Measurements from ENCODE around the gene FTCD. TPM values are rescaled to one million over a fixed set of nuclear protein-coding genes. Genes with fewer than 3 reads are reported as not detected.
"Not testable (repeated sequence)": the region's sequence is repeated elsewhere in the genome, so short reads cannot be mapped to it uniquely, and the experiment has no call there.

The FTCD gene
- total RNA-seq, 1 donor from 2014 or later, result not detected

DNA sequence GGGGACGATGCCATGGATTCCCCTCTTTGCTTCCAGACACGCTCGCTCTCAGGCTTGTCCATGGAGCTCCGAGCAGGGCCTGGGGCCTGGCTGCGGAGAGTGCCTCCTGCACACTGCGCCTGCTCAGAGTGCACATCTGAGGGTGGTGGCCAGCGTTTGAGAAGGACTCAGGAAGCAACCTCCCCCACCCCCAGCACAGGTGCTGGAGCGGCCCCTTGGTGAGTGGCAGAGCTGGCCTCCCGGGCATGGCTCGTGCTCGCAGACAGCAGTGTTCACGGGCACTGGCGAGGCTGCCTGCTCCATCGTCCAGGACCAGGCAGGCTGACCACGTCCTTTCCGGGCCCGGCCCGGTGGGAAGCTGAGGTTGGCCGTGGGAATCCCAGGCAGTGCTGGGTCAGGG lies 26.1 kb upstream of the FTCD start:
- DNase-seq (ENCODE audit: low read depth), result no peak
- TF ChIP-seq, protein P1, sequence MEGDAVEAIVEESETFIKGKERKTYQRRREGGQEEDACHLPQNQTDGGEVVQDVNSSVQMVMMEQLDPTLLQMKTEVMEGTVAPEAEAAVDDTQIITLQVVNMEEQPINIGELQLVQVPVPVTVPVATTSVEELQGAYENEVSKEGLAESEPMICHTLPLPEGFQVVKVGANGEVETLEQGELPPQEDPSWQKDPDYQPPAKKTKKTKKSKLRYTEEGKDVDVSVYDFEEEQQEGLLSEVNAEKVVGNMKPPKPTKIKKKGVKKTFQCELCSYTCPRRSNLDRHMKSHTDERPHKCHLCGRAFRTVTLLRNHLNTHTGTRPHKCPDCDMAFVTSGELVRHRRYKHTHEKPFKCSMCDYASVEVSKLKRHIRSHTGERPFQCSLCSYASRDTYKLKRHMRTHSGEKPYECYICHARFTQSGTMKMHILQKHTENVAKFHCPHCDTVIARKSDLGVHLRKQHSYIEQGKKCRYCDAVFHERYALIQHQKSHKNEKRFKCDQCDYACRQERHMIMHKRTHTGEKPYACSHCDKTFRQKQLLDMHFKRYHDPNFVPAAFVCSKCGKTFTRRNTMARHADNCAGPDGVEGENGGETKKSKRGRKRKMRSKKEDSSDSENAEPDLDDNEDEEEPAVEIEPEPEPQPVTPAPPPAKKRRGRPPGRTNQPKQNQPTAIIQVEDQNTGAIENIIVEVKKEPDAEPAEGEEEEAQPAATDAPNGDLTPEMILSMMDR (conservative IDR thresholded peaks at IDR 0.05; ENCODE audit: low read depth, low read length), result no peak

DNA sequence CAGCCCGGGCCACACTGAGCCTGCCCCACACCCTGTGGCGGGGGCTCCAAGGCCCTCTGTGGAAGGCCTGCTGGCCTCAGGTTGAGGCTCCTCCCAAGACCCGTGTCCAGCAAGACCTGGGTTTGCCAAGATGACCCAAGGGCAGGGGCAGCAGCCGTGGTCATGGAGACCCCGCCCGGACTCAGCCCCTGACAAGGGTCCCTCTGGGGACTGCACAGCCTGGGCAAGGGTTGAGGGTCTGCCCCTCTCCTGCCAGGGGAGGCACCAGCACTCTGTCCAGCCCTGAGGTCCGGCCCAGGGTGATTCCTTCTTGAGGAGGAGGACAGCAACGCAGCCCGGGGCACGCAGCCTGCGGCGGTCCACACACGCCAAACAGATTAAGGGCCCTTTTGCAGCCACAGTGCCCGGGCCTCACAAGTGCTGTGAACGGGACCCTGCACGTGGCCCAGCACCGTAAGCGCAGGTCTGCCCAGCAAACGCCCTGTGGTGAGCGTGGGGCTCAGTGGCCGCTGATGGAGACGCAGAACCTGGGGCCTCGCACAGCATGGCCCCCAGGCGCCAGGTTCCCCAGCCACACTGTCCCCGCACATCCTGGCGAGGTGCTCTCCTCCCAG lies 25.5 kb upstream of the FTCD start:
- DNase-seq (ENCODE audit: low read depth), result no peak
- no peak overlapping the region for H3K4me3 ChIP-seq (ENCODE audit: low read depth, low read length)
- TF ChIP-seq, protein P1 (conservative IDR thresholded peaks at IDR 0.05; ENCODE audit: low read depth, low read length), result no peak

More for the DNA sequence above, 26.1 kb upstream of the FTCD start:
- no peak overlapping the region for H3K4me3 ChIP-seq (ENCODE audit: low read depth, low read length)

GRCh38 chr21:46180079-46180722 lies 24.8 kb upstream of the FTCD start:
- TF ChIP-seq, protein P1 (conservative IDR thresholded peaks at IDR 0.05; ENCODE audit: low read depth, low read length), result no peak
- no peak for DNase-seq (ENCODE audit: low read depth)
- H3K4me3 ChIP-seq (ENCODE audit: low read depth, low read length), result no peak overlapping the region

DNA sequence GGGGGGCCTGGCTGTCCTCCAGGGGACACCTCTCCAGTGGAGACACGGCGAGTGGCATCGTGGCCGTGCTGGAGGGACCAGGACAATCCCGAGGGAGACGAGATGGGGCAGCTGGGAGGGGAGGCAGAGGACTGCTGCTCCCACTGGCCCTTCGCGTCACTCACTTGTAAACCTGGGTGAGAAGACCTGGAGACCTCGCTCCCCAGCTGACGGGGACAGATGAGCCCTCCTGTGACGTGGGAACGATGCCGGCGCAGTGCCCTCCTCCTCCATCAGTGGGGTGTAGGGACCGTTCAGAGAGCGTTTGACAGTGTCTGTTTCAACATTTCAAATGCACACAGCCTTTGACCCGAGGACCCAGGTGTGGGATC lies 24.3 kb upstream of the FTCD start:
- H3K4me3 ChIP-seq (ENCODE audit: low read depth, low read length), result no peak overlapping the region
- TF ChIP-seq, protein P1 (conservative IDR thresholded peaks at IDR 0.05; ENCODE audit: low read depth, low read length), result no peak
- no peak for DNase-seq (ENCODE audit: low read depth)

GRCh38 chr21:46178961-46179360 lies 23.6 kb upstream of the FTCD start:
- H3K4me3 ChIP-seq (ENCODE audit: low read depth, low read length), result no peak overlapping the region
- TF ChIP-seq, protein P1 (conservative IDR thresholded peaks at IDR 0.05; ENCODE audit: low read depth, low read length), result no peak
- DNase-seq (ENCODE audit: low read depth), result no peak

GRCh38 chr21:46176443-46177129 lies 21.2 kb upstream of the FTCD start:
- not testable (repeated sequence) for DNase-seq (ENCODE audit: low read depth); H3K4me3 ChIP-seq (ENCODE audit: low read depth, low read length)

GRCh38 chr21:46173573-46173972 lies 18.2 kb upstream of the FTCD start:
- H3K4me3 ChIP-seq (ENCODE audit: low read depth, low read length), result no peak overlapping the region
- DNase-seq (ENCODE audit: low read depth), result no peak
- TF ChIP-seq, protein P1 (conservative IDR thresholded peaks at IDR 0.05; ENCODE audit: low read depth, low read length), result no peak
